ENCODE measurements around the gene OLA1.
A peak's percentile ranks its signal among the peaks of the same experiment; 100 is the strongest.

- no peak for TF ChIP-seq EZH2 (IDR thresholded peaks at IDR 0.05; ENCODE audit: borderline replicate concordance, insufficient read depth, low read length, poor library complexity, severe bottlenecking)
- TF ChIP-seq, protein P1, sequence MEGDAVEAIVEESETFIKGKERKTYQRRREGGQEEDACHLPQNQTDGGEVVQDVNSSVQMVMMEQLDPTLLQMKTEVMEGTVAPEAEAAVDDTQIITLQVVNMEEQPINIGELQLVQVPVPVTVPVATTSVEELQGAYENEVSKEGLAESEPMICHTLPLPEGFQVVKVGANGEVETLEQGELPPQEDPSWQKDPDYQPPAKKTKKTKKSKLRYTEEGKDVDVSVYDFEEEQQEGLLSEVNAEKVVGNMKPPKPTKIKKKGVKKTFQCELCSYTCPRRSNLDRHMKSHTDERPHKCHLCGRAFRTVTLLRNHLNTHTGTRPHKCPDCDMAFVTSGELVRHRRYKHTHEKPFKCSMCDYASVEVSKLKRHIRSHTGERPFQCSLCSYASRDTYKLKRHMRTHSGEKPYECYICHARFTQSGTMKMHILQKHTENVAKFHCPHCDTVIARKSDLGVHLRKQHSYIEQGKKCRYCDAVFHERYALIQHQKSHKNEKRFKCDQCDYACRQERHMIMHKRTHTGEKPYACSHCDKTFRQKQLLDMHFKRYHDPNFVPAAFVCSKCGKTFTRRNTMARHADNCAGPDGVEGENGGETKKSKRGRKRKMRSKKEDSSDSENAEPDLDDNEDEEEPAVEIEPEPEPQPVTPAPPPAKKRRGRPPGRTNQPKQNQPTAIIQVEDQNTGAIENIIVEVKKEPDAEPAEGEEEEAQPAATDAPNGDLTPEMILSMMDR (IDR thresholded peaks at IDR 0.05; ENCODE audit: poor library complexity, severe bottlenecking), result no peak
- no peak for TF ChIP-seq REST (IDR thresholded peaks at IDR 0.05; ENCODE audit: borderline replicate concordance)
- no peak for TF ChIP-seq TAF1 (IDR thresholded peaks at IDR 0.05; ENCODE audit: low read depth)
- peak; percentile 19 for TF ChIP-seq EP300 (conservative IDR thresholded peaks at IDR 0.05; ENCODE audit: poor library complexity, severe bottlenecking)
- no peak for TF ChIP-seq MXI1 (conservative IDR thresholded peaks at IDR 0.05; ENCODE audit: poor library complexity, severe bottlenecking)
- TF ChIP-seq RAD21 (conservative IDR thresholded peaks at IDR 0.05), result no peak
- peak; percentile 78 for TF ChIP-seq POLR2AphosphoS5 (IDR thresholded peaks at IDR 0.05)
- peak; percentile 29 for TF ChIP-seq SMC3 (conservative IDR thresholded peaks at IDR 0.05; ENCODE audit: poor library complexity)
These were observed 141.6 kb downstream of the OLA1 start for GRCh38 chr2:174106736-174107135.
